Osteoblast (primary cell): ENCODE measurements around the gene PRR19. TPM values are rescaled to one million over a fixed set of nuclear protein-coding genes. Genes with fewer than 3 reads are reported as not detected.

Source experiments
- DNase-seq: peaks from one replicate; pipeline ENCODE4 v3.0.0; 2011; ENCODE audit warnings: low spot score, mixed read lengths; ENCODE audit not compliant: insufficient read length; ENCODE audit errors: missing footprints
- H2AFZ ChIP-seq: 2 replicates; pipeline ENCODE4 v1.6.0; 2011; ENCODE audit warnings: mild to moderate bottlenecking, low read length
- H3K27ac ChIP-seq: 2 replicates; pipeline ENCODE4 v1.5.1; 2011; ENCODE audit warnings: mild to moderate bottlenecking, low read depth, low read length, moderate library complexity
- H3K27me3 ChIP-seq: 2 replicates; pipeline ENCODE4 v1.6.0; 2012; ENCODE audit warnings: mild to moderate bottlenecking, control low read depth, inconsistent platforms, low read length, moderate library complexity; ENCODE audit not compliant: insufficient read depth
- H3K36me3 ChIP-seq: 2 replicates; pipeline ENCODE4 v1.5.1; 2011; ENCODE audit warnings: mild to moderate bottlenecking, low read length, control low read depth, moderate library complexity; ENCODE audit not compliant: insufficient read depth
- H3K4me1 ChIP-seq: 2 replicates; pipeline ENCODE4 v1.5.1; 2011; ENCODE audit warnings: mild to moderate bottlenecking, low read length, control low read depth, moderate library complexity; ENCODE audit not compliant: insufficient read depth
- H3K4me2 ChIP-seq: 2 replicates; pipeline ENCODE4 v1.6.0; 2011; ENCODE audit warnings: mild to moderate bottlenecking, low read length; ENCODE audit not compliant: insufficient read depth
- H3K4me3 ChIP-seq: fragments of 200-600 bp; sonication (generic); 3 replicates; pipeline ENCODE4 v1.5.1; 2012; ENCODE audit warnings: mild to moderate bottlenecking, low read length, inconsistent platforms; ENCODE audit not compliant: insufficient read depth
- H3K79me2 ChIP-seq: 2 replicates; pipeline ENCODE4 v1.6.0; 2012; ENCODE audit warnings: mild to moderate bottlenecking, low read length, control low read depth, inconsistent platforms; ENCODE audit not compliant: insufficient read depth
- H3K9me3 ChIP-seq: 2 replicates; pipeline ENCODE4 v1.5.1; 2011; ENCODE audit warnings: low read depth, low read length, control low read depth
- H4K20me1 ChIP-seq: 2 replicates; pipeline ENCODE4 v1.6.0; 2012; ENCODE audit warnings: mild to moderate bottlenecking, low read length, control low read depth; ENCODE audit not compliant: insufficient read depth
- CTCF ChIP-seq: IDR thresholded peaks from 2 replicates; pipeline ENCODE4 v1.5.1; 2011; ENCODE audit warnings: mild to moderate bottlenecking, low read depth, low read length, moderate library complexity; ENCODE audit errors: extremely low read depth
- total RNA-seq: library from RNA; depleted of rRNA; stranded (reverse); fragments of >200 nt; gene quantifications from 2 replicates; pipeline ENCODE4 v1.2.3, GENCODE V29; 2012

PRR19 gene
- total RNA-seq, 1 donor, result 0.36 TPM

DNA sequence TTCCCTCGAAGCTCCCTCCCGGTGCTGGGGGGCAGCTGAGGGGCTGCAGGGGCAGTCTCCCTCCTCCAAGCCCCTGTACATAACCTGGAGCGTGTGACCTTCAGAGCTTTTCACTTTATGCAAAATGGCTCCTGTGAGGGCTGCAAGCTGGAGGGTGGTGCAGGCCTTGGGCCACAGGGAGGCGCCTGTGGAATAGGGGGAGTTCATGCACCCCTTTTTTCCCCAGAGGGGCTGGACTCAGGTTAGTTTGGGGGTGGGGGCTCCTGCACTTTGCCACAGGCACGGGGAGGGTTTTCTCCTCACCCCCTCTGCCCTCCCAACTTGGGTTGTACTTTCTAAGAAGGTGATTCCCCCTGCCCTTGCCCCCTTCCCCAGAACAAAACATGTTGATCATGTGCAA, 6.6 kb upstream of the PRR19 start:
- no peaks in the 10 kb centered on the region for H3K27me3 ChIP-seq
- DNase-seq, result no peak
- H3K36me3 ChIP-seq, result peaks cover 43% of the 10 kb centered on the region
- no peak for TF ChIP-seq CTCF
- H3K79me2 ChIP-seq, result no peaks in the 10 kb centered on the region
- no peak overlapping the region for H3K4me2 ChIP-seq
- peaks cover 17% of the 10 kb centered on the region for H4K20me1 ChIP-seq
- H3K4me3 ChIP-seq, result no peak overlapping the region
- no peak overlapping the region for H3K27ac ChIP-seq
- no peak overlapping the region for H2AFZ ChIP-seq
- H3K9me3 ChIP-seq, result no peaks in the 10 kb centered on the region
- H3K4me1 ChIP-seq, result no peaks in the 10 kb centered on the region

DNA sequence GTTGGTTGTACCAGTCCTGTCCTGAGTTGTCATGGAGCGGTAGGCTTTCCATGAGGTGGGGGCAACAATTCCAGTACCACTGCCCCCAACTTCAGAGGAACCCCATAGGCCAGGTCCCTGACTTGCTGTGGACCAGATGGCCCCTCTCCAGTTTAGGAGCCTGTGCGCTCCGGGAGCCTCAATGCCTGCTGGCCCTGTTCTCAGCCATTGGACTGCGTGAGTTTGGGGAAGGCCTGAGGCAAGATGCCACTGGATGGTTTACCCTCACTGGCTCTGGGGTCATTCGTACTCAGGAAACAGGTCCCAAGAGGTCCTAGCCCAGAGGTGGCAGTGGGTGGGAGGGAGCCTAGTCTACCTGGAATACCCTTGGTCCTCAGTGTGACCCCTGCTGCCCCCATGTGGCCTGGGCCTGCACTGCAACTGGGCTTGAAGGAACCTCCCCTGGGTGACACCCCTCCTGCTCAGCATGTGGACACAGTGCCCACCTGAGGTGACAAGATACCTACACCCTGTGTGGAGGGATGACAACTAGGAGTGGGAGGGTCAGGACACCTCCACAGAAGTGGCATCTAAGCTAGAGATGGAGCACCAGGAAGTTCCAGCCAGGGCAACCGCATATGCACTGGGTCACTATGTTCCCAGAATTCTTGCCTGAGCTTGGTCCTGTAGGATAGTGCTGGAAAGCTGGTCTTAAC, 6.0 kb upstream of the PRR19 start:
- peak; percentile 97 for DNase-seq
- Histone ChIP-seq H4K20me1 (peaks cover 15% of the 10 kb centered on the region), H3K27ac (no peak overlapping the region), H3K4me3 (no peak overlapping the region), H3K4me2 (no peak overlapping the region), H3K27me3 (no peaks in the 10 kb centered on the region), H3K9me3 (no peaks in the 10 kb centered on the region), H3K79me2 (no peaks in the 10 kb centered on the region), H3K36me3 (peaks cover 38% of the 10 kb centered on the region), H2AFZ (no peak overlapping the region), H3K4me1 (no peaks in the 10 kb centered on the region)
- TF ChIP-seq CTCF, result peak; percentile 89

GRCh38 chr19:42297039-42297438, 4.9 kb upstream of the PRR19 start:
- no peak overlapping the region for H3K27ac ChIP-seq
- no peak overlapping the region for H2AFZ ChIP-seq
- H4K20me1 ChIP-seq, result peaks cover 10% of the 10 kb centered on the region

GRCh38 chr19:42303101-42303464, 1.2 kb downstream of the PRR19 start:
- H3K4me1 ChIP-seq, result peaks cover 9% of the 10 kb centered on the region
- no peaks in the 10 kb centered on the region for H3K79me2 ChIP-seq
- no peak overlapping the region for H2AFZ ChIP-seq
- H4K20me1 ChIP-seq, result no peaks in the 10 kb centered on the region
- no peak for DNase-seq
- H3K27ac ChIP-seq, result no peak overlapping the region
- no peaks in the 10 kb centered on the region for H3K27me3 ChIP-seq
- H3K36me3 ChIP-seq, result no peaks in the 10 kb centered on the region
- H3K9me3 ChIP-seq, result no peaks in the 10 kb centered on the region
- H3K4me2 ChIP-seq, result peak overlapping the region; percentile 93
- TF ChIP-seq CTCF, result no peak
- peak overlapping the region; percentile 81 for H3K4me3 ChIP-seq

More at GRCh38 chr19:42297039-42297438, 4.9 kb upstream of the PRR19 start:
- TF ChIP-seq CTCF, result no peak
- no peaks in the 10 kb centered on the region for H3K27me3 ChIP-seq
- H3K9me3 ChIP-seq, result no peaks in the 10 kb centered on the region
- H3K4me3 ChIP-seq, result no peak overlapping the region
- DNase-seq, result no peak
- H3K4me1 ChIP-seq, result peaks cover 2% of the 10 kb centered on the region
- H3K79me2 ChIP-seq, result no peaks in the 10 kb centered on the region
- no peak overlapping the region for H3K4me2 ChIP-seq
- peaks cover 30% of the 10 kb centered on the region for H3K36me3 ChIP-seq
